GM12878 (cell line): ENCODE data around the gene TBX10. TPM values are rescaled to one million over a fixed set of nuclear protein-coding genes. Genes with fewer than 3 reads are reported as not detected.

Experiments used
- ATAC-seq: fragments of 200-7000 bp; cut with Tn5 transposase; 3 replicates; pipeline ENCODE4 v1.9.1; 2020; ENCODE audit warnings: mild to moderate bottlenecking, moderate library complexity
- BruUV-seq: library from RNA; stranded (reverse); fragments of 400-500 nt; replicated peaks from 2 replicates; lab custom pipeline; 2021; lab: Mats Ljungman, UMichigan
- CTCF ChIA-PET: fragments of 300-600 bp; sonication (Branson Sonifier 250); formaldehyde crosslinking; extraction: SDS; loops from one replicate; lab custom pipeline; 2021; ENCODE audit warnings: inconsistent platforms; lab: Yijun Ruan, JAX
- POLR2A ChIA-PET: fragments of 350-600 bp; formaldehyde crosslinking; extraction: SDS; loops from one replicate; lab custom pipeline; 2021; ENCODE audit warnings: inconsistent platforms; lab: Charles Lee
- RAD21 ChIA-PET: fragments of 300-600 bp; sonication (Branson Sonifier 250); formaldehyde crosslinking; loops from one replicate; lab custom pipeline; 2023; ENCODE audit warnings: antibody characterized with exemption; ENCODE audit not compliant: unreplicated experiment; lab: Charles Lee
- SMC1A ChIA-PET: fragments of 300-600 bp; sonication (Branson Sonifier 250); formaldehyde crosslinking; loops from one replicate; lab custom pipeline; 2023; ENCODE audit not compliant: unreplicated experiment, uncharacterized antibody; lab: Charles Lee
- DNase-seq: peaks from one replicate; pipeline ENCODE4 v3.0.0-alpha.2; 2011; ENCODE audit warnings: low read depth, low spot score
- FAIRE-seq: peaks from 3 replicates; lab custom pipeline; 2011; peaks lifted over from hg19 to GRCh38; lab: Jason Lieb, UNC
- H2AFZ ChIP-seq: 2 replicates; pipeline ENCODE4 v1.6.0; 2011; ENCODE audit warnings: low read depth, low read length, control low read depth; ENCODE audit not compliant: control insufficient read depth
- H3K27ac ChIP-seq: 2 replicates; pipeline ENCODE4 v1.5.1; 2011; ENCODE audit warnings: control low read depth; ENCODE audit not compliant: control insufficient read depth, insufficient read depth
- H3K27me3 ChIP-seq, 2 experiments: replicated peaks in 1 of 2; 2 replicates each; pipeline versions ENCODE4 v1.6.0 to v1.6.1; 2011; ENCODE audit warnings: low read length in 1 of 2; ENCODE audit not compliant: control insufficient read depth in 2 of 2, insufficient read depth in 2 of 2
- H3K36me3 ChIP-seq, 2 experiments: 2 replicates each; pipeline ENCODE4 v1.5.1; 2011; ENCODE audit warnings: low read length in 1 of 2; ENCODE audit not compliant: control insufficient read depth in 2 of 2, insufficient read depth in 2 of 2
- H3K4me1 ChIP-seq: 2 replicates; pipeline ENCODE4 v1.6.1; 2011; ENCODE audit warnings: mild to moderate bottlenecking, low read length, moderate library complexity, mixed read lengths; ENCODE audit not compliant: control insufficient read depth, insufficient read depth
- H3K4me2 ChIP-seq: 2 replicates; pipeline ENCODE4 v1.6.0; 2011; ENCODE audit warnings: control low read depth; ENCODE audit not compliant: control insufficient read depth, insufficient read depth
- H3K4me3 ChIP-seq: fragments of 200-600 bp; sonication (generic); 2 replicates; pipeline ENCODE4 v1.5.1; 2016
- H3K79me2 ChIP-seq: 2 replicates; pipeline ENCODE4 v1.6.0; 2011; ENCODE audit warnings: low read length; ENCODE audit not compliant: control insufficient read depth, insufficient read depth
- H3K9ac ChIP-seq: 2 replicates; pipeline ENCODE4 v1.8.0; 2011; ENCODE audit warnings: low read length, control low read depth, mixed read lengths; ENCODE audit not compliant: control insufficient read depth, insufficient read depth
- H3K9me3 ChIP-seq: replicated peaks from 3 replicates; pipeline ENCODE4 v1.5.1; 2011; ENCODE audit warnings: mild to moderate bottlenecking, low read length; ENCODE audit not compliant: control insufficient read depth, insufficient read depth
- H4K20me1 ChIP-seq: 2 replicates; pipeline ENCODE4 v1.6.0; 2011; ENCODE audit not compliant: control insufficient read depth, insufficient read depth
- CEBPZ ChIP-seq: fragments of 150-350 bp; IDR thresholded peaks from 2 replicates; pipeline ENCODE4 v1.6.1; 2016; ENCODE audit warnings: low read depth, low read length
- IKZF2 ChIP-seq, 2 experiments: fragments of 450-650 bp; IDR thresholded peaks; 2 replicates each; pipeline ENCODE4 v1.6.1; 2017; ENCODE audit warnings: mild to moderate bottlenecking in 2 of 2, moderate library complexity in 2 of 2
- IRF3 ChIP-seq: fragments of 450-650 bp; IDR thresholded peaks from 2 replicates; pipeline ENCODE4 v1.6.1; 2014; ENCODE audit warnings: mild to moderate bottlenecking
- IRF4 ChIP-seq: IDR thresholded peaks from 2 replicates; pipeline ENCODE4 v1.6.1; 2011; ENCODE audit warnings: low read depth, low read length
- NFXL1 ChIP-seq: fragments of 450-650 bp; IDR thresholded peaks from 2 replicates; pipeline ENCODE4 v1.6.1; 2017; ENCODE audit warnings: antibody characterized with exemption, mild to moderate bottlenecking, borderline replicate concordance
- NR2C1 ChIP-seq: fragments of 450-650 bp; IDR thresholded peaks from 2 replicates; pipeline ENCODE4 v1.6.1; 2017; ENCODE audit warnings: antibody characterized with exemption, mild to moderate bottlenecking, moderate library complexity
- NR2F1 ChIP-seq: fragments of 450-650 bp; conservative IDR thresholded peaks from 2 replicates; pipeline ENCODE4 v1.6.1; 2017; ENCODE audit warnings: mild to moderate bottlenecking
- WGBS: methylation state at CpG from one replicate; pipeline ENCODE4 v1.1.6; 2016; ENCODE audit warnings: low lambda C conversion rate; ENCODE audit not compliant: insufficient replicate concordance, insufficient coverage; ENCODE audit errors: missing lambda C conversion rate; 5-methylcytosine and 5-hydroxymethylcytosine counted together
- in situ Hi-C: fragments of 300-500 bp; cut with MboI; formaldehyde crosslinking; loops from 9 replicates; pipeline ENCODE4 v1.14.3; 2018; ENCODE audit warnings: mixed read lengths
- intact Hi-C: fragments of 100-400 bp; cut with micrococcal nuclease; formaldehyde crosslinking; loops from one replicate; pipeline ENCODE4 v1.14.2; 2022; ENCODE audit not compliant: unreplicated experiment
- polyA plus RNA-seq, 11 experiments: library from polyadenylated mRNA; depleted of rRNA in 4 of 11; unstranded in 6 of 11; stranded (reverse) in 5 of 11; fragments of >200 nt; fragmentation: Nextera tagmentation in 4 of 11; fragmentation: Illumina TruSeq in 1 of 11; extraction: Ambion mirVana in 4 of 11; extraction: Trizol in 1 of 11; gene quantifications; 1 replicate in 1 of 11; 2 replicates in 10 of 11; pipeline versions ENCODE4 v1.2.1 to v1.2.3, GENCODE V29; 2011 to 2016; ENCODE audit warnings: inconsistent platforms in 2 of 11, missing spikeins in 2 of 11, low read depth in 1 of 11
- total RNA-seq, 4 experiments: library from RNA; depleted of rRNA in 3 of 4; stranded (reverse); fragments of >200 nt in 3 of 4; fragmentation: Illumina TruSeq in 1 of 4; extraction: Trizol in 1 of 4; gene quantifications; 2 replicates each; pipeline versions ENCODE4 v1.2.1 to v1.2.3, GENCODE V29; 2013 to 2021

The TBX10 gene
- total and polyA plus RNA-seq, 10 of the 15 experiments (the other 5 are each of a cell fraction or from before 2014, with no cell fraction given) = 0.10 to 0.44 (median 0.20) TPM; not detected in 4

GRCh38 chr11:67662835-67663531 lies 23.4 kb upstream of the TBX10 start:
- Histone ChIP-seq H2AFZ (no peak overlapping the region), H3K4me2 (no peak overlapping the region), H3K27ac (no peak overlapping the region), H3K9ac (no peak overlapping the region), H3K4me1 (peaks cover 23% of the 10 kb centered on the region), H4K20me1 (no peaks in the 10 kb centered on the region), H3K9me3 (no peaks in the 10 kb centered on the region), H3K27me3 (peaks cover 0 to 2% of the 10 kb centered on the region in 2 experiments; a peak in 2 of 4 replicates), H3K4me3 (no peak overlapping the region), H3K79me2 (no peaks in the 10 kb centered on the region)
- no peak for FAIRE-seq
- CTCF ChIA-PET = interaction anchor here (1.1 to 1.7 kb wide), 4 partner anchors 16 to 91 kb away, joined by 3 to 4 read pairs (median 3); partner anchors contain the start of gene TBX10
- SMC1A ChIA-PET = interaction anchor here (1.2 to 1.5 kb wide), 2 partner anchors 16 to 23 kb away, joined by 3 read pairs; no protein-coding TSS in a partner anchor
- BruUV-seq = no TSS peak
- DNase-seq = no peak
- 50% methylated on average over 19 of the region's 19 CpGs for WGBS
- POLR2A ChIA-PET = no interaction called here
- intact Hi-C loops = no loop called here
- no peak for ATAC-seq
- in situ Hi-C loops = no loop called here
- TF ChIP-seq IRF4 (no peak), NR2F1 (no peak), CEBPZ (no peak), NR2C1 (no peak), IRF3 (no peak), IKZF2 (IDR thresholded peaks at IDR 0.05) (no peak), NFXL1 (no peak)
- TF ChIP-seq, all 136 proteins: peak for 0
- H3K36me3 ChIP-seq = no peaks in the 10 kb centered on the region
- RAD21 ChIA-PET = no interaction called here
